BLaER1 (cell line): ENCODE results near the gene KRTAP10-12.

Experiments used
- H3K27ac ChIP-seq: shearing (Covaris generic); formaldehyde crosslinking; 2 replicates; pipeline ENCODE4 v1.8.1; 2022
- H3K27me3 ChIP-seq: shearing (Covaris generic); formaldehyde crosslinking; 2 replicates; pipeline ENCODE4 v1.8.1; 2022
- H3K36me3 ChIP-seq: shearing (Covaris generic); formaldehyde crosslinking; 2 replicates; pipeline ENCODE4 v1.8.1; 2022
- H3K4me1 ChIP-seq: shearing (Covaris generic); formaldehyde crosslinking; 2 replicates; pipeline ENCODE4 v1.8.1; 2022
- H3K4me2 ChIP-seq: shearing (Covaris generic); formaldehyde crosslinking; 2 replicates; pipeline ENCODE4 v1.8.1; 2022
- H3K4me3 ChIP-seq: shearing (Covaris generic); formaldehyde crosslinking; 2 replicates; pipeline ENCODE4 v1.8.1; 2022
- H3K9ac ChIP-seq: shearing (Covaris generic); formaldehyde crosslinking; 2 replicates; pipeline ENCODE4 v1.8.1; 2022
- H3K9me3 ChIP-seq: shearing (Covaris generic); formaldehyde crosslinking; 2 replicates; pipeline ENCODE4 v1.8.1; 2022
- H4K20me1 ChIP-seq: shearing (Covaris generic); formaldehyde crosslinking; 2 replicates; pipeline ENCODE4 v1.8.1; 2022
- Cebpa-rat ChIP-seq: shearing (Covaris generic); IDR thresholded peaks from 2 replicates; pipeline ENCODE4 v1.8.1; 2022

KRTAP10-12 gene

GRCh38 chr21:44730951-44731579 lies 34.1 kb downstream of the KRTAP10-12 start:
- TF ChIP-seq Cebpa-rat: no peak
- Histone ChIP-seq H3K9me3 (no peaks in the 10 kb centered on the region), H3K4me2 (peak overlapping the region; percentile 9; the same call in 1 of the 2 replicates), H3K4me1 (peaks cover 54% of the 10 kb centered on the region), H3K4me3 (no peak overlapping the region), H4K20me1 (no peaks in the 10 kb centered on the region), H3K27ac (0 out of 2 replicates have a peak overlapping the region, but pooled peaks have one; percentile 11), H3K27me3 (no peaks in the 10 kb centered on the region), H3K9ac (no peak overlapping the region), H3K36me3 (no peaks in the 10 kb centered on the region)

- no peak for TF ChIP-seq Cebpa-rat
- H3K9me3 ChIP-seq: no peaks in the 10 kb centered on the region
- no peak overlapping the region for H3K9ac ChIP-seq
- H3K27ac ChIP-seq: no peak overlapping the region
- peak overlapping the region; percentile 88 for H3K4me2 ChIP-seq
- no peak overlapping the region for H3K4me3 ChIP-seq
- no peaks in the 10 kb centered on the region for H4K20me1 ChIP-seq
- no peaks in the 10 kb centered on the region for H3K36me3 ChIP-seq
- no peaks in the 10 kb centered on the region for H3K27me3 ChIP-seq
- peaks cover 63% of the 10 kb centered on the region for H3K4me1 ChIP-seq
Observed at GRCh38 chr21:44732263-44732662, 35.3 kb downstream of the KRTAP10-12 start.

DNA sequence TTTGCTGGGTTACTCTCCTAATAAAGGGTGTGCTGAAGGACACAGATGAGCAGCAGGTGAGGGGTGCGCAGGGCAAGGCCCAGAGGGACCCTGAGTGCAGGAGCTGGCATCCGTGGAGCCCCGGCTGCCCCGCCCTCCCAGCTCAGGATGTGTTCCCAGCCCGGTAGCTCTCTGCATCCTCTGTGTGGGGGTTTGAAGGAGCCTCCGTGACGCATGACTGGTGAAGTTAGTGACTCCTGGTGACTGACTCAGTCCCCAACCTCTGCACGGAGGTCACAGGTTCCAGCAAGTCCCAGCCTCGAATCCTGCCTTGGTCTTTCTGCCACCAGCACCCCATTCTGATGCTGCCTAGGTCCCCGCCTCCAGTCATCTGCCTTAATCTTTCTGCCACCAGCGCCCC lies 36.0 kb downstream of the KRTAP10-12 start:
- no peaks in the 10 kb centered on the region for H3K9me3 ChIP-seq
- no peak for TF ChIP-seq Cebpa-rat
- H4K20me1 ChIP-seq: no peaks in the 10 kb centered on the region
- H3K27ac ChIP-seq: peak overlapping the region; percentile 82; the same call in 1 of the 2 replicates
- H3K36me3 ChIP-seq: no peaks in the 10 kb centered on the region
- peaks cover 63% of the 10 kb centered on the region for H3K4me1 ChIP-seq
- no peaks in the 10 kb centered on the region for H3K27me3 ChIP-seq
- no peak overlapping the region for H3K4me3 ChIP-seq
- H3K4me2 ChIP-seq: peak overlapping the region; percentile 88
- H3K9ac ChIP-seq: peak overlapping the region; percentile 48; the same call in 1 of the 2 replicates

DNA sequence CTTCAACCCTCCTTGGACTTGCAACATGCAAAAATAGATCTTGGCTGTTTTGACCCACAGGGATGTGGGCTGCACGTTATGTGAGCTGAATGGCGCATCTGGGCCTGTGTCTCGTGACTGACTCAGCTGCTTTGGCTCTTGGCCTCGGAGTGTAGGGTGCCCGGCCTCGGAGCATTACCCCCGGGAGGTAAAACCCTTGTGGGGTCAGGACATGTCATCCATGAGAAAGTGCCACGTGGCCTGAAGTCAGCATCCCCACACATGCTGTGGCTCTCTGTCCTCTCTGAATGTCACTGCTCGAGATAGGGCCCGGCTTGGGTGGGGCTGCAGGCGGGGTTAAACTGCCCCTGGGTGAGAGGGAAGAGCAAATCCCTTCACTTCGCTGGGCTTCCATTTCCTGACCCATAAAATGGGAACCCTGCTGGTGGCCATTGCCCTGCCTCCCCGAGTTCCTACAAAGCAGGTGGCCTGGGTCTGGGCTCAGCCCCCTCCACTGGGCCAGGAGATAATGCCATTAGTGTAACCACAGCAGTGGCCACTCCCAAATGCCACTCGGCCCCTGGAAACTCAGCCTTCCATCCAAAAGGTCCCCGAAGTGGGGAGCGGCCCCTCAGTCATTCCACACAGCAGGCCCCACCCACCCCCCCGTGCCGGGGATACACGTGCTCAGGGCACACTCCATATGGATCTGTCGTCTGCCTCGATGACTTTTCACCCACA lies 37.2 kb downstream of the KRTAP10-12 start:
- no peak for TF ChIP-seq Cebpa-rat
- no peak overlapping the region for H3K4me3 ChIP-seq
- H4K20me1 ChIP-seq: no peaks in the 10 kb centered on the region
- H3K27me3 ChIP-seq: no peaks in the 10 kb centered on the region
- H3K9me3 ChIP-seq: no peaks in the 10 kb centered on the region
- peaks cover 63% of the 10 kb centered on the region for H3K4me1 ChIP-seq
- peak overlapping the region; percentile 47; the same call in 1 of the 2 replicates for H3K9ac ChIP-seq
- H3K36me3 ChIP-seq: no peaks in the 10 kb centered on the region
- peak overlapping the region; percentile 88 for H3K4me2 ChIP-seq
- peak overlapping the region; percentile 82 for H3K27ac ChIP-seq

DNA sequence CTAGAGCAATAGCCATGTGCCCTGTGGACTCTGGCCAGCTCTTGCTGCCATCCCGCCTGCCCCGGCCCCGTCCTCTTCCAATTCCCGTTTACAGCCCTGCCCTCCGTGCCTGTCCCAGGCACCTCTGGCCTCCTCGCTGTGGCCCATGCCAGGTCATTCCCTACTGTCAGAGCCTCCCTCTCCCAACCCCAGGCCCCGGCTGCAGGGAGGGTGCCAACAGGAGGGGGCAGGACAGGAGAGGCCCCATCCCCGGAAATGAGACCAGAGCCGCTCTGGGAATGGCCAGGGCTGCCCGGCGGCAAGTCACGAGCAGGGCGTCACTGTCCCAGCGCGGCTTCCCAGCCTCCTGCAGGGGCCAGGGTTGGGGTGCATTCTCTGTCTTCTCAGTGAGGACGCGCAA lies 37.9 kb downstream of the KRTAP10-12 start:
- H3K4me3 ChIP-seq: no peak overlapping the region
- TF ChIP-seq Cebpa-rat: no peak
- peak overlapping the region; percentile 48; the same call in 1 of the 2 replicates for H3K27ac ChIP-seq
- peak overlapping the region; percentile 15; the same call in 1 of the 2 replicates for H3K9ac ChIP-seq
- no peaks in the 10 kb centered on the region for H3K9me3 ChIP-seq
- peaks cover 63% of the 10 kb centered on the region for H3K4me1 ChIP-seq
- H4K20me1 ChIP-seq: no peaks in the 10 kb centered on the region
- no peaks in the 10 kb centered on the region for H3K27me3 ChIP-seq
- no peaks in the 10 kb centered on the region for H3K36me3 ChIP-seq
- peak overlapping the region; percentile 77 for H3K4me2 ChIP-seq

DNA sequence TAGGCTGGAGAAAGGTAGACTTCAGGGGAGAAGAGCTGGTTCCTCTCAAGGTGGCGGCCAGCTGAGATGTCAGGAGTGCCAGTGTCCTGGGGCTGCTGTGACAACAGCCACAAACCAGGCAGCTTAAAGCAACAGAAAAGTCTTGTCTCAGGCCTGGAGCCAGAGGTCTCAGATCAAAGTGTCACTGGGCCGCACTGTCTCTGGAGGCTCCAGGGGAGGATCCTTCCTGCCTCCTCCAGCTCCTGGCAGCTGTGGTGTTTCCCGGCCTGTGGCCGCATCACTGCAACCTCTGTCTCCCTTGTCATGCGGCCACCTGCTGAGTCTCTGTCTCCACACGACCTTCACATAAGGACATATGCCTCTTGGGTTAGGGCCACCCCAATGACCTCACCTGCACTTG lies 38.8 kb downstream of the KRTAP10-12 start:
- Histone ChIP-seq H3K9me3 (no peaks in the 10 kb centered on the region), H3K4me1 (peaks cover 59% of the 10 kb centered on the region), H4K20me1 (no peaks in the 10 kb centered on the region), H3K9ac (peak overlapping the region; percentile 15), H3K36me3 (no peaks in the 10 kb centered on the region), H3K4me3 (no peak overlapping the region), H3K4me2 (peak overlapping the region; percentile 77), H3K27me3 (no peaks in the 10 kb centered on the region), H3K27ac (peak overlapping the region; percentile 48)
- no peak for TF ChIP-seq Cebpa-rat

GRCh38 chr21:44736291-44737004 lies 39.5 kb downstream of the KRTAP10-12 start:
- H3K9me3 ChIP-seq: no peaks in the 10 kb centered on the region
- no peaks in the 10 kb centered on the region for H3K36me3 ChIP-seq
- no peak overlapping the region for H3K4me3 ChIP-seq
- no peaks in the 10 kb centered on the region for H4K20me1 ChIP-seq
- peaks cover 54% of the 10 kb centered on the region for H3K4me1 ChIP-seq
- H3K4me2 ChIP-seq: peak overlapping the region; percentile 77
- no peaks in the 10 kb centered on the region for H3K27me3 ChIP-seq
- no peak overlapping the region for H3K27ac ChIP-seq
- no peak for TF ChIP-seq Cebpa-rat
- H3K9ac ChIP-seq: no peak overlapping the region

- Histone ChIP-seq H3K9me3 (no peaks in the 10 kb centered on the region), H3K4me3 (no peak overlapping the region), H4K20me1 (no peaks in the 10 kb centered on the region), H3K27me3 (no peaks in the 10 kb centered on the region), H3K4me1 (peaks cover 40% of the 10 kb centered on the region), H3K27ac (no peak overlapping the region), H3K36me3 (no peaks in the 10 kb centered on the region), H3K4me2 (no peak overlapping the region), H3K9ac (no peak overlapping the region)
- TF ChIP-seq Cebpa-rat: no peak
Observed at GRCh38 chr21:44737706-44738354, 40.9 kb downstream of the KRTAP10-12 start.

DNA sequence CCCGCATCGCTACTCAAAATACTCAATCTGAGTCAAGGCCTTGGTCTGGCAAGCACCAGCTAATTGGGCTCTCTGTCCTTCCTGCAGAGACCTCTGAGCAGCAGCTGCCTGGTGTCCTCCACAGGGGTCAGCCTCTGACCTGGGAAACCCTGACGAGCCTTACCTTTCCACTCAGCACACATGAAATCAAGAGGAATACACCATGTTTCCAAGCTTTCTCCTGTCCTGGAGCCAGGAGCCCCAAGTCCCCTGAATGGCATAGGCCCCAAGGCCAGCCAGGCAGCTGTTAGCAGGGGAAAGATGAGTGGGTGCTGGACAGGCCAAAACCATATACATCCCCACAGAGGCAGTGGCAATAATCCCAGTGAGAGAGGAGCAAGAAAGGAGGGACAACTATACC lies 41.6 kb downstream of the KRTAP10-12 start:
- no peaks in the 10 kb centered on the region for H3K36me3 ChIP-seq
- H3K27ac ChIP-seq: no peak overlapping the region
- peaks cover 32% of the 10 kb centered on the region for H3K4me1 ChIP-seq
- H3K4me3 ChIP-seq: no peak overlapping the region
- H3K27me3 ChIP-seq: no peaks in the 10 kb centered on the region
- no peaks in the 10 kb centered on the region for H4K20me1 ChIP-seq
- H3K4me2 ChIP-seq: no peak overlapping the region
- no peak for TF ChIP-seq Cebpa-rat
- H3K9me3 ChIP-seq: peaks cover 4% of the 10 kb centered on the region
- no peak overlapping the region for H3K9ac ChIP-seq
